T follicular helper cell (primary cell): ENCODE data around the gene ARHGAP22.

Experiments
- DNase-seq: peaks from one replicate; pipeline ENCODE4 v3.0.0-alpha.2; 2020; ENCODE audit warnings: low read depth

The ARHGAP22 gene

DNA sequence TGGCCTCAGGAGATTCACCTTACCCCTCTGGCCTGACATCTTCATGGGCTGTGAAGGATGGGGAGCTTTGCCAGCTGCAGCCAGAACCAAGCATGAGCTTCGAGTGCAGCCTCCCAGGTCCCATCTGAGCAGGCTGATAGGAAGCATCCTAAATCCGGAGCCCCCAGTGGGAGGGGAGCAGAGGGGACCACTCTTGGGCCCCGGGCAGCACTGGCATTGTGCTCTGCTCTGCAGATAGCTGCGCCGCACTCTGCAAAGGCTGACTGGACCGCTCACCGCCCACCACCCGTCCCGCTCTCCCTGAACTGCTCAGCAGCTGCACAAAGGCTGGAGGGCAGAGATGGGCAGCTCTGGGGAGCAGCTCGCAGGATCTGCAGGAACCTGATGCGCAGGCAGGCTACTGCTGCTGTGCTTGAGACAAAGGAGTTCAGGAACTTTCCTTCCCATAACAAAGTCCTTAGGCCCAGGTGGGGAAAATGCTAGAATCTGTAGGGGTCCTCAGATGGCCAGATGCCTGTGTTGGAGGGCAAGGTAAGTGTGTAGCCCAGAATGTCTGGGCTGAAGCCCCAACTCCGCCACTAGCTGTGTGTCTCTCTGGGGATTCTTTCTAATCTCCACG is 51.8 kb downstream of the ARHGAP22 start:
- no peak for DNase-seq

DNA sequence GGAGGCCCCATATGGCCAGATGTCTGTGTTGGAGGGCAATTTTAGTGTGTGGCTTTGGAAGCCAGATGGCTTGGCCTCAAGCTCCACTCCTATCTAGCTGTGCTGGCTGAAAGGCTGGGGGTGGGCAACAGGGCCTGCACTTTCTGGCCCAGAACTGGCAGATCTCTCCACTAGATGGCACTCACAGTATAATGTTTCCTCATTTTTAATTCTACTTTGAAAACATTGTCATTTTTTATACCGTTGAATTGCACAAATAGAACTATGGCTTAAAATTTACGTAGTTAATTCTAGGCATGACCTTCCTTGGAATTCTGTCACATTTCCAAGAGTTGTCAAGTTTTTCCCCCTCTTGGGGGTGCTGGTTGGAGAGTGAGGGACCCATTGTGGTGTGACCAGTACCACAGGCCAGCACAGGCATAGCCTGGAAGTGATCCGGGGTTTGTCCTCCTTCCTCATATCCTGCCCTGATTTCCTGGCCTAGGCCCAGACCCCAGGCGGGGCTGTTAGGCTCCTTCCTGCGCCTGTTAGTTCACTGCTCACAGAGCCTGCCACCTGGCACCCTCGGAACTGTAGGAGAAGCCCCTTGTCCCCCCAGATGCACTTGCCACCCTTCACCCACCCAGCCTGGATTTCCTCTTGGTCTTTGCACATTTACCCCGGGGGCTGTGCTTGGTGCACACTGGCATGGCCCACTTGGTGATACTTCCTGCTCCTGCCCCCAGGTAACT is 52.8 kb downstream of the ARHGAP22 start:
- no peak for DNase-seq

DNA sequence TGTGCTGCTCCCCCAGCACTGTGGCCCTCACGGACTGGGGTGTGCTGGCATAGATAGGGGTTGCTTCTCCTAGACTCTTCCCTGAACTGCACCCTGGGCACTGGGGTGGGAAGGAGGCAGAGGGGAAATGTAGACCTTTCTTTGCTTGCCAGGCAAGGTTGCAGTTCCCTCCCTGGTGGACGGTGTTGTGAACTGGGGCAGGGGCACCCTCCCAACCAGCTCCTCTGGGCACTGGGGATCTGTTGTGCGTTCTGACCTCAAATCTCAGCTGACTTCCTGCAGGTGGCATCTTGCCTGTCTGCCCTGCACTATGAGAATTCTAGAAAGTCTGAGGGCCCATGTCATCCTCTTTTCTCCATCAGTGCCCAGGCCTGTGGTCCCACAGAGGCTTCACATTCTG is 53.9 kb downstream of the ARHGAP22 start:
- DNase-seq: no peak

DNA sequence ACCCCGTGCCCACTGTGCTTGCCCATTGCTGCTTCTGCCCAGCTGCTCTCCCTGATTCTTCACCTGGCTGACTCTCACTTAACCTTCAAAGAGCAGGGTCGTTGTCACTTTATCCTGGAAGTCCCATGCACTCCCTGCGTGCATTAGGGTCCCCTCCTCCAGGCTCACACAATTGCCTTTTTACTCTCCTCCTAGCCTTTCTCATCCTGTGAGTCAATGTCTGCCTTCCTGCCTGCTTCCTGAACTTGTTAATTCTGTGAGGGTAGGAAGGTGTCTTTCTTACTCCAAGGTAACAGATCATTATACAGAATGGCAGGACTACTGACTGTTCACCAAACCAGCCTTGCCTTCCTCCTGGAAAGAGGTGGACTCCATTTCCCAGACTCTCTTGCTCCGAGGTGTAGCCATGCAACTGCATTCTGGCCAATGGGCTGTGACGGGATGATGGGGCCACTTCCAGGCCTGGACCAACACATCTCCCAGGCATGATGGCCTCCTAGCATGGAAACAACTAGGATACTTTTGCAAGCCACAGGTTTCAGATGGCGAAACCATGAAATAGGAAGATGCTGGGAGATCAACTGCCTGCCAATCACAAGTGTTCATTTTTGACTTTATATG is 54.7 kb downstream of the ARHGAP22 start:
- DNase-seq: no peak

DNA sequence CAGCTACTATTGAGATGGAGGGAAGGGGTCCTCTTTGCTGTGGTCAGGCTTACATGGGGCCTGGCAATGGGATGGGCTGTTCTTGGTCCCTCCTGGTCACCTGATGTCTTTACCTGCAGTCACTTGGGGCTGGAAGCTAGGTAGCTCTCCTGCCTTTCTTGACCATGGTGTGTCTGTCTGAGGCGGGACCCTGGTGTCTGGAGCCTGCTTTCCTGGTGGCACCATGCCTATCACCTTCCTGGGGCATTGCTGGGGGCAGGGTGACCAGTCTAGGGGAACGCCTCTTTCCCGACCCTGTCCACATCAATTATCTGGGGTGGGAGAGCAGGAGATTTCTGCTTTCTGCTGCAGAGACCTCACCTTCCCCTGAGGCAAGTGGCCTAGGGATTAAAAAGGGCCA is 55.6 kb downstream of the ARHGAP22 start:
- DNase-seq: no peak

DNA sequence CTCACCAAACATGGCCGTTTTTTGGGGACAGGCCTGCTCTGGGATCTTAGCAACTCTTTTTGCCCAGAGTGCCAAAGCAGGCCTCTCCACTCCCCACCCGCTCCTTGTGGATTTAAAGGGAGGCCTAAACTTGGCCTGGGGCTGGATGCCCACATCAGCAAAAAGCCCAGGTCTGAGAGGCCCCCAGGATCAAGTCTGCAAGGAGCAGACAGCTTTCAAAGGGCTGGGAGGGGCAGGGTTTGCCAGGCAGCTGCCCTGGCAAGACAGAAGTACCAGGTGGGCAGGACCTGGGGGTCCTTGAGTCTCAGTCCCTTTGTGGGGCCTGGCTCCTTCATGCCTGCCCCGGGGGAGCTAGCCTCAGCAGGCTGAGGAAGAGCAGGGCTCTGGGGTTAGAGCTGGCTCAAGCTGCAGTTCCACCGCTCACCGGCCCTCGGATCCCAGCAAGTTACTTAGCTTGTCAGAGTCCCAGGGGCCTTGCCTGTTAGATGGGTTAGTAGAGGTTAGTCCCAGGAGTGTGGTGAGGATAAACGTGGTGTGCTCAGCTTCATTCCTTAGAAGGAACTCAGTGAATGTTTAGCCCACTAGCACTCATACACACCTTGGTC is 56.2 kb downstream of the ARHGAP22 start:
- no peak for DNase-seq

DNA sequence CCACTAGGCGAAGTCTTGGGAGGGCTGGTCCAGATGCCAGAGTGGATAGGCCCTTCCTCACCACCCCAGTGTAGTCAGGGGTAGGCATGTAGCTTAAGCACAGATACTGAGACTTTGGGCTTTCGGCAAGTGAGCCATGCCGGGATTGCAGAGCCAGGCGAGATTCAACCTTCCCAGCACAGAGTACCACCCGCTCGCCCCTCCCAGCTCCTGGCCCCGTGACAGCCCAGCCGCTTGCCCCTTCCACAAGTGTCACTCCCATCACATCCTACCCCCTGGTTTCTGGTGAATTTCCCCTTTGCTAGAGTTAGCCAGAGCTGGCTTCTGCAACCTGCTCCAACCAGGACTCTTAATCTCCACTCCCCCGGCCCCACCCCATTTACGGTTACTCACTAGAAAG is 56.9 kb downstream of the ARHGAP22 start:
- no peak for DNase-seq

DNA sequence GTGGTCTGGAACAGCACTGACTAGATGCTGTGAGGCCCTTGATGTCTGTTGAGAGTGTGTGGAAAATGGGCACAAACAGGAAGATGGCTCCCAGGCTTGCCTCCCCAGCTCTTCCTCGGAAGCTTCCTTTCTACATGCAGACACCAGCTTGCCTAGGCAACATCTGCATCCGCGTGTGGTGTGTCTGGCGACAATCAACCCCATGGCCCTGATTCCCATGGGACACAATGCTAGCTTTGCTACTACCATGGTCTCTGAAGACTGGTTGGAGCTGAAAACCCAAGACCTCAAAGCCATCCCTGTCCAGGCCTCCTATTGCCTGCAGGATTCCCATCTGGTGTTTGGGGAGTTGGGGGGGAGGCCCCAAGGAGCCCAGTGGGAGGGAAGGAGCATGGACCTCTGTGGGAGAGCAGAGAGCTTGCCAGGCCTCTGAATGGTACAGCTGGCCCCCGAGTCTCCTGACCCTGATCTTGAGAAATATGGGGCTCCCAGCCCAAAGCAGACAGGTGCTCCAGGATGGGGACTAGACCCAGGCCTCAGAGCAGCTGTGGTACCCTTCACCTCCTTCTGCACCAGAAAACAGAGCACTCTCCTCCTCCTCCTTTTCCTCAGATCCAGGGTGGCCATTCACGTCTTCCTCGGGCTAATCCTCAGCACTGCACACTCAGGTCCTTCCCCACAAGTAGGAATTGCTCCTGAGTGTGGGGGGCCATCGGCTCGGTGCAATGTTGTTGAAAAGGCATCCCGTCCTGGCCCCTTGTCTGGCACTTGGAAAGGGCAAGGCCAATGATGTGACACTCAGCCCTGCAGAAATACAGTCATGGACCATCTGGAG is 57.6 kb downstream of the ARHGAP22 start:
- DNase-seq: no peak

DNA sequence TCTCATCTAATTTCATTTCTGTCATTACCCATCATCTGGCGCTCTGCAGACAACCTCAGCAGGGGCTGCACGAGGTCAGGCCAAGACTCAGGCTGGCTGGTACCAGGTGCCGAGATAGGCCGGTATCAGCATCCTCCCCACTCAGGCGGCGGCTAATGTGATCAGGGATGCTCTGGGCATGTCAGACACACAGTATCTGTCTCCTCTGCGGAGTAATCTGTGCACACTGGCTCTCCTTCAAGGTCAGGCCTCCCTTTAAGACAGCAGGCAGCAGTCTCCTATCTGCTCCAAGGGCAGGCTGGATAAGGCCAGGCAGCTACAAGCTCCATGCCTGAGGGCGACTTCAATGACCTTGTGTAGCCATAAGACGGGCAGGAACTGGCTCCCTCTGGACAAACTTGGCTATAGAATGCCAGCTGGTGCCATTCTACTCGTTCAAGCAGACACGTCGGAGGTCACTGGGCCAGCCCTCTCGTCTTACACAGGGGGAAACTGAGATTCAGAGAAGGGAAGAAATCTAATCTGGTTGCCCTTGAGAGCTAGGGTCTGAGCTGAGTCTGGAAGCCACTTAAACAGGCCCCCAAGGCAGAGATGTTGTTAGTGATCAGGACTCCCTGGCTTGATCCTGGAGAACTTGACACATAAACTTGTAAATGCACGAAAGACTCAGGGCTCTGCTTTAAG is 59.3 kb downstream of the ARHGAP22 start:
- DNase-seq: no peak

DNA sequence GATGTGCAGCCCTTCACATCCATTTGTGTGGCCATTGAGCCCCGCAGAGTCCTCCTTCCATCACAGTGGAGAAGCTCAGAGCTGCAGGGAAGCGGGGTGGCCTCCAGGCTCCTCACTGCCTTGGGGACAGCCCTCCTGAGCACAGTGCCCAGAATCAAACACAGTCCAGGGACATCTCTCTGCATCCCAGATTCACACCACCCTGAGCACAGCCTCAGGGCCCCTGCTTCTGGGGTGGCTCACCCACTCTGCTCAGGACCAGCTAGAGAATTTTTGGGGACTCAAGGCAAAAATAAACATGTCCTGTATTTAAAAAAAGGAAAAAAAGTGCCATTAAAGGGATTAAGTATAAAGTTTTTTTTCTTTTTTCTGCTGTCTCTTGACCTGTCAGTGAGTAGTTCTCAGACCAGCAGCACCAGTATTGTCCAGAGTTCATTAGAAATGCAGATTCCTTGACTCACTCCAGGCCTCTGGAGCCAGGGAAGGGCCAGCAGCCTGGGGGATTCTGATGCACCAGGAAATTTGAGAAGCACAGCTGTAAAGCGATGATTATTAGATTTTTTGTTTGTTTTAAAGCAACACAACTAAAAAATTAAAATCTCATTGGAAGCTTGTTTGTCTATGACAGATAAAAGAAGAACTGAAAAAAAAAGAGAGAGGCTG is 61.6 kb downstream of the ARHGAP22 start:
- no peak for DNase-seq

DNA sequence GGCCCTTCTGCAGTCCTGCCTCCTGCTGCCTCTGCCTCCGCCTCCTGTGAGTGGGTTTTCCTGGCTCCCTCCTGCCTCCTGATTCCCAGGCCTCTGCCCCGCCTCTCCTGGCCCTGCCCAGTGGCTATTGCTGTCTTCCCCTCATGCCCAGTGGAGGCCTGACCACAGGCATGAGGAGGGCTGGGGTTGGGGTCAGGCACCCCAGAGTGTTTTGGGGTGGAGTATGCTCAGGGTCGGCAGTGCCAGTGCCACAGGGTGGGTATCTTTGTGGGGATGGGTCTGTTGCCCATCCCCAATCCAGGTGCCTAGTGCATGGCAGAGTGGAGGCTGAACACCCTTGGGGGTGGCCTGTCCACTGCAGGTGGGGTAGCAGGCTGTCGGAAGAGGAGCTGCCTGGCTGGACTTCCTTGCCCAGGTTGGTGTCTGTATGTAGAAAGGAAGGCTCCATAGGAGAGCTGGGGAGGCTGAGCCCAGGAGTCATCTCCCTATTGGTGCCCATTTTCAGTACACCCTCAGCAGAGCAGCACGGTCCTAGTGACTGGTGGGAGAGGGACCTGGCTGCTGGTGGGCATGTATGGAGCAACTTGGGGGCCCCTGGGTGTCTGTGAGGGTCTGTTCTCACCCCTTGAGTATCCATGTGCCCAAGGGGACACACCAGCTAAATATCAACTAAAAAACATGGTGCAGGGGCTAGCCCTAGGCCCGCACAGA is 62.2 kb downstream of the ARHGAP22 start:
- DNase-seq: no peak

DNA sequence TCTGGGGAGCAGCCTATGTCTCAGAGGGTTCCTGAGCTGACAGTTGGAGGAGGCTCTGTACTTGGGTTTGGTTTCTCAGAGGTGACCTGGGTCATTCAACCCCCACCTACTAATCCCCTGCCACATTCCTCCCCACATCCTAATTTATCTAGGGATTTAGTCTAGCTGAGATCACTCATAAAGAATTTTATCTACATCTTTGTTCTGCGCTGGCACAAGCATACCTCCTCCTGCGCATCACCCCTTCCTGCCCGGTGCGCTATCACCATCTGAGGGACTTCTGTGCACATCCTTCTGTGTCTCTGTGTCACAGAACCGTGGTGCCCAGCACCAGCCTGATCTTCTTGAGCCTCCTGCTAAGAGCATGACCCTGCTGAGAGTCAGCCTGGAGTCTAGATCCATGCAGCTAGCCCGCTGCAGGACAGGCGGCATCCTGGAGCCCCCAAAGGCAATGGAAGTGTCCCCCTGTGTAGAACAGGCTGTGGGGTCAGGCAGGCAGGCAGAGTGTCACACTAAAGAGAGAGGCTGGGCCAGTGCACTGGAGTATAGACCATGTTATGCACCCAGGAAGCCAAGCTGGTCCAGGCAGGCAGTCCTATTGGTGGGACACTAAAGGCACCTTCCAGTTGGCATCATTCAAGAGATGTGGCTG is 63.6 kb downstream of the ARHGAP22 start:
- no peak for DNase-seq

DNA sequence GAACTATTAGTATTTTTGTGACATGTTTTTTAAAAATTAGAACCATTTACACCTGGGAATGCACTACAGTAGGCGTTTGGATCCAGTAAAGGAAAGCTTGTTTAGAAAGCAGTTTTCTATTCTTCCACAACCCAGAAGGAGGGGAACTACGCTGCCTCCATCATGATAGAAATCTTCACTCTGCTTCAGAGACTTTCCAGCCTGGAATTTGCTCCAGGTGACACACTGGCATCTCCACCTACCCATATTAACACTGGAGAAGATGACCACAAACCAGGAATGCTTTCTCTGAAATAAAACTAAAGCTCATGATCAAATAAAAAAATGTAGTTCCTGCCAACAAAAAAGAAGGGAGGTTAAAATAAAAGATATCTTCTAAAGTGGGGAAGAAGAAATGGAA is 66.3 kb downstream of the ARHGAP22 start:
- DNase-seq: no peak

DNA sequence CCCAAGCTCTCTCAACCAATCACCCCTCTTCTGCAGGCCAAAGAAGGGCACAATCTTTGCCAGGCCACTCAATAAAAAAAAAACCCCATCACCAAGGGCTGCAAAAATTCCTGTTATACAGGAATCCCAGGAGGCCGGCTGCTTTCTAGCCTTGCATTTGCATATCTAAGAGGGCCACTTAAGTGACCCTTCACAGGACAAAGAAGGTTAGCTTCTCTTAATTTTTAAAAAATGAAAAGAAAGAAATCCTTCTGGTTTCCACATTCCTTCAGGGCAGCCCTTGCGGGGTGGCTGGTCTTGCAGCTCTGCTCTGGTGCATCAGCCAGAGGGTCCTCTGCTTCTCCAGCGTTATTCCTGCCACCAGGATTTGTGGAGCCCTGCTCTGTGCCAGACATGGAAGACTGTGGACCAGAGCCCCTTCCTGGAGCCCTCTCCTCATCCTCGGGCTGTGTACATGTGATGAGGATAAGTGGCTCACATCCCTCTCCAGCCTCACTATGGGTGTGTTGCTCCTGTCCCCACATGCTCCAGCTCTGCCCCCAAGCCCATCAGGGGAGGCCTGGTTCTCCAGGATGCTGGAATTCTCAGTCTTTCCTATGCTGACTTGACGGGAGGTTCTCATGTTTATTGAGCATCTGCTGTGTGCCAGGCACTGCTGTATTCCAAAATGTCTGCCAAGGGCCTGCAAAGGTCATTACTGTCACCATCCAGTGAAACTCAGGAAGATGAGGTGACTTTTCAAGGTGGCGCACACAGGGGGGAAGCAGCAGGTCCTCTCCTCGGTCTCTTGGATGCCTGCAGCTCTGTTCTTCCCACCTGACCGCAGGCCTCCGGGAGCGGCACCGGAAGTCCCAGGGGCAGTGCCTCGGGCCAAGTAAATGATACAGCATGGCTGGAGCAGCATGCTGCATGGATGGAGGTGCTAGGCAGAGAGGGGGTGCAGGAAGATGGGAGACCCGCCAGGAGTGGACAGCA is 67.7 kb downstream of the ARHGAP22 start:
- DNase-seq: no peak

DNA sequence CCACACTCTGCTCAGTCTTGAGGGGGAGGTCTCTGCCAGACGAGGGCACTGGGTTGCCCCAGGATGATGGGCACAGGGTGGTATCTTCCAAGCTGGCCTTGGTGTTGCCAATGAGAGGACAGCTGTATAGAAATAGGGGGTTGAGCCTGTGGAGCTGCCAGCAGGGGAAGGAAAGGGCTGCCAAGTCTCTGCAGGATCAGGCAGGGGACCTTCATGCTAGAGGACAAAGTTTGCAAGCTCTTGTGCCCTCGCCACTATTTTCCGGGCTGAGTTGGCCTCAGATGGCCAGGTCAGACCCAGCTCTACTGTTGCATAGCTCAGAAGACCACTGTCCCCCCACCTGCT is 68.7 kb downstream of the ARHGAP22 start:
- DNase-seq: no peak

DNA sequence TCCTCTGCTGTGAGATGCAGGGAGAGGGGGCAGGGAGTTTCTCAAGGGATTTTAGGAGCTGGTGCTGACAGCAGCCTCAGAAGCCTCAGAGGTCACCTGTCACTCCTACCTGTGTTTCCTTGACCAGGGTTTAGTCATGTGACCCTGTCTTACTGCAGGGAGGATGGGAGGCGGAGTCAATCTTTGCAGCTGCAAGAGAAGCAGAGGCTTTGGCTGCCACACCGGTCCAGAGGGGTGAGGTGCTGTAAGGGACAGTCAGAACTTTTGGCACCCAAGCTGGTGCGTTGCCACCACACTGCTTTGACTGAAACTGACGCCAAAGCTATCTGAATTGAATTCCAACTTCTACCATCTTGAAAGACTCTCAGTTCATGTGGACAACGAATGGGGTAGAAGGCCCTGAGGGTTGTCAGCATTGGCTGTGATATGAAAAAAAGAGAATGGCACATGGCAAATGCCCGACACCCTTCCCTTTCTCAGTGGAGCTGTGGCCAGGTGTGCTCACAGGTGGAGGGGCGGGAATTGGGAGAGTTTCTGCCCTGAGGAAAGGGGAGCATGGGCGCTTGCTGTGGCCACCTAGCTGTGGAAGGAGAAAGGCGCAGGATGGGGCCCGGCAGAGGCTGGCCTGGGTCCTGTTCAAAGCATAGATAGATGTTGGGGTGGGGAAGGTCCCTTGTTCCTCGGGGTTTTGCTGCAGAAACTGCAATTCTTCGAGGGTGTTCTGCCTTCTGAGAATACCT is 69.3 kb downstream of the ARHGAP22 start:
- DNase-seq: no peak

DNA sequence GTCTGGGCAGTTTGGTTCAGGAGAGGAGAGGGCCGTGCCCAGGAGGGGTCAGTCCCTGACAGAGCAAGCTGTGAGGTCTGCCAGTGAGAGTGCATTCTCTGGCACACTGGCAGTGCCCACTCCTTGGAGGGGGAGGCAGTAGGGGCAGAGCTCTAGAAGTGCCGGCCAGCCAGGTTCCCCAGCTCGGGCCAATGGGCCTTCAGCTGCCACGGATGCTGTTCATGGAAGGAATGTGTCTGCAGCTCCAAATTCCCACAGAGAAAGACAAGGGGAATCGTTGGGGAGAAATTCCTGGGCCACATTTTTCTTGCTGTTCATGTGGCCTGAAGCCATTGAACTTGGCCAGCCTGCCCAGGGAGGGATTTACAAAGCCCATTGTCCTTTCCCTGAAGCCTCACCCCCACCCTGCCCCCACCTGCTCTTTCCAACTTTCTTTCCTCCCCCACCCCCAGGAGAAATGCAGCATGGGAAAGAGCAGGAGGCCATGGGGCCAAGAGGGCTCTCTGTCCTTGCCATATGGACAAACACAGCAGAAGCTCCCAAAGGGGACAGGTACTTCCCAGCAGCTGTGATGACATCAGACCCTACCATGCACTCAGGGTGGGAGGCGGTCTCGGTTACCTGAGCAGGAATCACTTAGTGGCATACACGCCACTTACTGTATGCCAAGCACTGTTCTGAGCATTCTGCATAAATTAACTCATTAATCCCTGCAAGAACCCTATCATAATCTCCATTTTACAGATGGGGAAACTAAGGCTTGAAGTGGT is 70.7 kb downstream of the ARHGAP22 start:
- no peak for DNase-seq
